GM23248 (cell line): Measurements from ENCODE around the gene RHBDF2.

ENCODE experiments used
- EZH2 ChIP-seq: fragments of 200-600 bp; sonication (generic); IDR thresholded peaks from 2 replicates; pipeline ENCODE4 v1.6.1; 2018; ENCODE audit warnings: antibody characterized with exemption, mild to moderate bottlenecking; ENCODE audit not compliant: insufficient read depth, poor library complexity, severe bottlenecking
- EZH2phosphoT487 ChIP-seq: fragments of 200-600 bp; sonication (generic); IDR thresholded peaks from 2 replicates; pipeline ENCODE4 v1.6.1; 2018; ENCODE audit warnings: antibody characterized with exemption, moderate library complexity, mild to moderate bottlenecking, low read depth; ENCODE audit not compliant: insufficient read depth

- no peak for TF ChIP-seq EZH2phosphoT487
- TF ChIP-seq EZH2, result no peak
Observed at GRCh38 chr17:76471498-76472257, 29.5 kb downstream of the RHBDF2 start.
